B cell (primary cell): ENCODE results near the gene TLE7.

ENCODE experiments used
- EZH2 ChIP-seq: IDR thresholded peaks from 2 replicates; pipeline ENCODE4 v1.6.1; 2012; ENCODE audit warnings: borderline replicate concordance, low read depth, mild to moderate bottlenecking, moderate library complexity, low read length; ENCODE audit not compliant: insufficient read depth, poor library complexity, severe bottlenecking
- TF ChIP-seq, protein P1 (sequence below): fragments of 200-600 bp; IDR thresholded peaks from one replicate; pipeline ENCODE4 v1.8.0; 2022; ENCODE audit warnings: antibody characterized with exemption, mild to moderate bottlenecking

DNA sequence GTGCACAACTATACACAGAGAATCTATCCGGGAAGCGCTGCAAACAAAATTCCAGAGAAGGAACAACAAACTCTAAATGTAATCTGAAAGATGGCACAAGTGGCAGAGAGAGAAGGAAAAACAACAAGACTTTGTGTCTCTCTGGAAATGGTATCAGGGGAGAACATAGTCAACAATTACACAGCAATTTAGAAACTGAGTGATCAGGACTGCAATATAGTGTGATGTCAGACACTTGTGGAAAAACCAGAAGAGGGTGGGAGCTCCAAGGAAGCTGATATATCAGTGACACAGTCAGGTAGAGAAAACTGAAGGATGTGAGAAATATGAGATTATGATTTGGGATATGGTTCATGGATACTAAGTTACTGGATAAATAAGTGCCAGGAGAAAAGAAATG lies 39.1 kb upstream of the TLE7 start:
- TF ChIP-seq, protein P1, sequence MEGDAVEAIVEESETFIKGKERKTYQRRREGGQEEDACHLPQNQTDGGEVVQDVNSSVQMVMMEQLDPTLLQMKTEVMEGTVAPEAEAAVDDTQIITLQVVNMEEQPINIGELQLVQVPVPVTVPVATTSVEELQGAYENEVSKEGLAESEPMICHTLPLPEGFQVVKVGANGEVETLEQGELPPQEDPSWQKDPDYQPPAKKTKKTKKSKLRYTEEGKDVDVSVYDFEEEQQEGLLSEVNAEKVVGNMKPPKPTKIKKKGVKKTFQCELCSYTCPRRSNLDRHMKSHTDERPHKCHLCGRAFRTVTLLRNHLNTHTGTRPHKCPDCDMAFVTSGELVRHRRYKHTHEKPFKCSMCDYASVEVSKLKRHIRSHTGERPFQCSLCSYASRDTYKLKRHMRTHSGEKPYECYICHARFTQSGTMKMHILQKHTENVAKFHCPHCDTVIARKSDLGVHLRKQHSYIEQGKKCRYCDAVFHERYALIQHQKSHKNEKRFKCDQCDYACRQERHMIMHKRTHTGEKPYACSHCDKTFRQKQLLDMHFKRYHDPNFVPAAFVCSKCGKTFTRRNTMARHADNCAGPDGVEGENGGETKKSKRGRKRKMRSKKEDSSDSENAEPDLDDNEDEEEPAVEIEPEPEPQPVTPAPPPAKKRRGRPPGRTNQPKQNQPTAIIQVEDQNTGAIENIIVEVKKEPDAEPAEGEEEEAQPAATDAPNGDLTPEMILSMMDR: no peak
- TF ChIP-seq EZH2: no peak
